Activated gamma-delta T cell treated with anti-CD3 and anti-CD28 coated beads, Interleukin-2, amount 50 U/mL, for 16 hours (primary cell): ENCODE results near the gene FZD2.

Experiments
- DNase-seq: peaks from one replicate; pipeline ENCODE4 v3.0.0-alpha.2; 2020; ENCODE audit warnings: low read depth

The FZD2 gene

DNA sequence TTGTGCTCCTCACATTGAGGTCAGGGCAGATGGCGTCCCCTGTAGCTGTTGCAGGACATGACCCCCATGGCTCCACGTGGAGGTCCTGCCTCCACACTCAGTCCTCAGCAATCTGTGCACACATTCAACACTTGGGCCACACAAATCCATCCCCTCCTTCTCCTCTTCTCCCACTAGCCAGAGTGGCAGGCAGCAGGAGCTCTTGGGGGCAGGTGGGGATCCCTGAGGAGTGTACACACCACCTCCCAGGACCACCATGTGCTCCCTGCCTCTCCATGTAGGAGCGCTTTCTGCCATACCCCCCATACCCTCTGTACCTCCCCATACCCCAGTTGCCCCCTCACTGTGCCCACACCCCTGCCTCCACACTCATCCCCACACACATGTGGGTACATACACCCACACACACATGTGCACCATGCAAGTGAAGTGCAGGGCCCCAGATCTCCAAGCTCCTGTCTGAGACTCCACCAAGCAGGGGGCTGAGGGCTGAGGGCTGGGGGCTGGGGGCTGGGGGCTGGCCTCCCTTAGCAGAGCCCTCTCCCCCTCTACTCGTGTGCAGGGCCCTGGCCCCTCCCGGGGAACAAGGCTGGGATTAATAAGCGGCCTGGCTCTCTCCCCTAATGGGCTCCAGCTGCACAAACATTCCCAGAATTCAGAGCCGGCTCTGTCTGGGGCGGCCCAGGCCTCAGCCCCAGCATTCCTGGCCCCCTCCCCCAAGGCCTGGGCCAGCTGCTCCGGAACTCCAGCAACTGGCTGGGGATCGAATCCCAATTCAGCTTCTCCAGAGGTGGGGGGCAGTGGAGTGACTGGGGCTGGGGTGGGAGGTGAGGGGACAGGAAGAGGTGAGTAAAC, 50.8 kb downstream of the FZD2 start:
- no peak for DNase-seq

DNA sequence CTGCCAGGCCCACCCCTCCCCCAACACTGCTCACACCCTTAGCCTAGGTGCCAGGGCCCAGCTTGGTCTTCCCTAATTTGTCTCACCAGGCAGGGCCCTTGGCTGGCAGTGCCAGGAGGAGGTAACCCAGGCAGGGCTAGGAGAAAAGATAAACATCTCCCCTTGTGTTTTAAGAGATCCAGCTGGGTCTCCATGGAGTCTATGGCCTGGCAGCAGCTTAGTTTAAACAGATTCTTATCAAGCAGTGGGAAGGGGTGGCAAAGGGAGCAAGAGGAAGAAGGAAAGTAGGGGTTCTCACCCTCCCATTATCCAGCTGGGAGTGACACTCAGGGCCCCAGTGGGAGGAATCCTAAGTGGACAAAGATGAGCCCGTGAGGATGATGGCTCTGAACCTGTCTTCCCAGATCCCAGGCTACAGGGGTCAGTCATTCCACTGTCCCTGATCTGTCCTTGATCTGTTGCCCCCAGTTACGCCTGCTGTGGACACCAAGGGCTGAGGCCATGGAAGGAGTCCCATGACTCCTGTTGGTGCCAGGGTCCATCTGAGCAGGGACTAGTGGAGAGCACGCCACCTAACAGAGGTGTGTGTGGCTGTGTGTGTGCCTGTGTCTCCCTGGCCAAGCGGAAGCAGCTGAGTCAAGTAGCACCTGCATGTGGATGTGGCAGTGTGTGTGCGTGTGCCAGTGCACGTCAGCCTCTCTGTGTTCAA, 51.6 kb downstream of the FZD2 start:
- no peak for DNase-seq

DNA sequence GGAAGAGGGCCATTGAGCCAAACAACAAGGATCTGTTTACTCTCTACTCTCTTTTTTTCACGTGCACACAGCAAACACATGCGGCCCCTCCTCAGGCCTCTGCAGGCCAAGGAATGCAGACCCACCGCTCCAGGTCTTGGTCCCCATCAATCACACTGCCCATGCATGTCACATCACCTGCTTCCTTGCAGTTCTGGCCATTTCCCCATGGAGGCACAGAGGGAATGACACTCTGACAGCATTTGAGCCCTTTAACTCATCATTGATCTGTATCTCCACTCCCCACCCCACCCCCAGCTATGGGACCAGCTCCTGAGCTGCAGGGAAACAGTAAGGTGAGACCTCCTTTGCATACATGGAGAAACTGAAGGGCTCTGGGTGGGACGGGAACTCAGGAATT, 53.0 kb downstream of the FZD2 start:
- no peak for DNase-seq
